H7 (cell line): ENCODE data around the gene SEMA3C. TPM values are rescaled to one million over a fixed set of nuclear protein-coding genes. Genes with fewer than 3 reads are reported as not detected.

Source experiments
- DNase-seq: peaks from one replicate; pipeline ENCODE4 v3.0.0; 2012
- H3K27me3 ChIP-seq: 2 replicates; pipeline ENCODE4 v1.6.0; 2011; ENCODE audit warnings: mild to moderate bottlenecking, low read length; ENCODE audit not compliant: control insufficient read depth, insufficient read depth
- H3K36me3 ChIP-seq: replicated peaks from 2 replicates; pipeline ENCODE4 v1.5.1; 2011; ENCODE audit warnings: low read length; ENCODE audit not compliant: control insufficient read depth, insufficient read depth
- H3K4me3 ChIP-seq: 2 replicates; pipeline ENCODE4 v1.5.1; 2011; ENCODE audit warnings: low read depth, mild to moderate bottlenecking, control low read depth, low read length, moderate library complexity; ENCODE audit not compliant: insufficient read depth
- total RNA-seq: library from RNA; depleted of rRNA; stranded (reverse); fragments of >200 nt; shearing (Covaris generic); gene quantifications from 2 replicates; pipeline ENCODE4 v1.2.3, GENCODE V29; 2014

Gene SEMA3C
- total RNA-seq, 1 experiment from 2014 or later: 2.1 TPM

DNA sequence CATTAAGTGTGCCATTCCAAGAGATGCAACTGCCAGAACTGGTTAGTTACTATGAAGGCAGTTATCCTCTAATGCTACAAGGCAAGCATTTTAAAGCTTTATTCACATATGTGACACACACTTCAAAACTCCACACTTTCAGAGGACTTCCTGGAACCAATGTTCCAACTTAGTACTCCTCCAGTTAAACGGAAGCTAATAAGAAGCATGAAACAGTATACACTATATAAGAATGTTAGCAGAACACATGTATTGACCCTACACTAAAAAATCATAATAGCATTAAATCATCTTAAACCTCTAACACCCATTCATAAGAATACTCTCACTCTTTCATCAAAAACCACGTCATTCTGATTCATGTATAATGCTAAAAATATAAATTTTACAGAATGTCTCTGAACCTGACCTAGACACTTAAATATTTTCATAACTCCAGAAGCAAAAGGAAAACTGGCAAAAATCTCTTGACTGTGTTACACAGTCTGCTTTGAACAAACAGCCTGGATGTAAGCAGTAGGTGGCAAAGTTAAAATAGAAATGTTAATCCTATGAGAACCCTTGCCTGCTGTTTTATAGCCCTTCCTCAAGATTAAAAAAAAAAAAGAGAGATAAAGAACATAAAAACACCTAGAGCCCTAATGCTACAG is 135.0 kb downstream of the SEMA3C start:
- no peak for DNase-seq
- Histone ChIP-seq H3K27me3 (no peaks in the 10 kb centered on the region), H3K36me3 (no peaks in the 10 kb centered on the region)

DNA sequence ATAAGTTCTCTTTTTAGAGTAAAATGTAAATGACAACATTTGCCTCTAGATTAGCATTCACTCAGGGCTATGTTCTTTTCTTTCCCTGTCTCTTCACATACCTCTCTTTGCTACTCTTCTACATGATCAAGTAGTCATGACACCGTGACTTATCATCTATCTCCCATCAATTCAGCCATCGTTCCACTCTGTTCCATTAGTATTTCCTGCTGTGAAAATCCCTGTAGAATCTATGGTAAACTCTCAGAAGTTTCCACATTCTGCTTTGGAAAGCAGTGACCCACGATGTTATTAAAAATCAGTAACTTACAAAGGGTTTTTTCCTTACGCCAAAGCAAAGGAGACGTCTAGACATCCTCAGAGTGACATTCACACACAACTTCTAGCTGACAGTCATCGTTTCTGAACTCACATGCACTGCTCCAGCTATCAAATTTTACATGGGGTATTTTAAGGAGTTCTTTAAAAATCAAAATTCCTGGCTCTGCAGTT is 135.6 kb downstream of the SEMA3C start:
- H3K27me3 ChIP-seq: no peaks in the 10 kb centered on the region
- no peak for DNase-seq
- no peak overlapping the region for H3K4me3 ChIP-seq
- H3K36me3 ChIP-seq: no peaks in the 10 kb centered on the region

More for the DNA sequence above, 135.0 kb downstream of the SEMA3C start:
- H3K4me3 ChIP-seq: no peak overlapping the region

GRCh38 chr7:80781561-80781979 is 137.3 kb downstream of the SEMA3C start:
- Histone ChIP-seq H3K36me3 (no peaks in the 10 kb centered on the region), H3K4me3 (no peak overlapping the region), H3K27me3 (no peaks in the 10 kb centered on the region)
- DNase-seq: no peak

DNA sequence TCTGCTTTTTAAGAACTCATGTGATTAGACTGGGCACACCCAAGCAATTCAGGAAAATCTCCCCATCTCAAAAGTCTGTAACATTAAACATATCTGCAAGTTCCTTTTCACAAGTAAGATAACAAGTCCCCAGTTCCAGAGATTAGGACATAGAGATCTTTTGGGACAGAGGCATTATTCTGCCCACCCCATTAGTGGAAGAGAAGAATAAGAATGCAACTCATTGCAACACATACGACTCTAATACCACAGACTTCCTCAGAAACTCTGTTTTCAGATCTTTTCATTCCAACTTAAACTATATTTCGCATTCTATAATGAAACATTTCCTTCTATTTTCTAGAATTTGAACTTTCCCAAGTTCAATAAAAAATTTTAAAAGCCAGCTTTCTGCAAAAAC is 137.7 kb downstream of the SEMA3C start:
- Histone ChIP-seq H3K36me3 (no peaks in the 10 kb centered on the region), H3K27me3 (no peaks in the 10 kb centered on the region), H3K4me3 (no peak overlapping the region)
- no peak for DNase-seq

GRCh38 chr7:80779456-80779855 is 139.4 kb downstream of the SEMA3C start:
- H3K27me3 ChIP-seq: no peaks in the 10 kb centered on the region
- DNase-seq: no peak
- H3K4me3 ChIP-seq: no peak overlapping the region
- H3K36me3 ChIP-seq: no peaks in the 10 kb centered on the region

DNA sequence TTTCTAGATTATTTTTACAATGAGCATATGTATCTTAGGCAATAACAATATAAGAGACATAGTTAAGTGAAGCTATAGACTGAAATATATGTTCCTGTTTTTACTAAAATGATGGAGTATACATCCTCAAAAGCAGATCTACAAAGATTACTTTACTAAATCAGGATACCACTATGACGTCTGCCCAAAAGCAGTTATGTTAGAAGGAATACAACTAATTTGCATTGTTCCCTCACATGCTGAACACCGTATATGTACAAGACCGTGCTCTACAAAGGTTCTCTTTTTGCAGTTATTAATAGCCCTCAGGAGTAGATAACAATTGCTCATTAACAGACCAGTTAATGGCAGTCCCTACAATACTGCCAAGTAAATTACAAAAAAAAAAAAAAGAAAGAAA is 143.0 kb downstream of the SEMA3C start:
- no peaks in the 10 kb centered on the region for H3K36me3 ChIP-seq
- H3K4me3 ChIP-seq: no peak overlapping the region
- H3K27me3 ChIP-seq: peaks cover 6% of the 10 kb centered on the region; the same call in 1 of the 2 replicates
- no peak for DNase-seq

DNA sequence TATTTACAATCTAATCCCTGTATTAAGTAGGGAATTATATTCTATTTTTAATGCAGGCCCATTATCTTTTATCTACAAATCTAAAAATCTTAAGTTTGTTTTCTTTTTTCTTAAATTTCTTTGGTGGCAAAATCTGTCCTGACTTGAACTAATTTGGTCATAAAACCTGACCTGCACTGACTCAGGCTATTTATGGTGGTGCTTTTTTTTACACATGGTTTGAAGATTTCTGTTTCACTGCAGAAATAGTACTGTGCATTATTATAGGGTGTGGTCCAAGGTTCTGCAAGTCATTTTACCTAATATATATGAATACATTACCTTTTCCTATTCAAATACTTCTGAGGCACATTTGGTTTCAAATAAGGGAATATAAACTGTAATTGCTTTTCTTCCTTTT is 143.4 kb downstream of the SEMA3C start:
- Histone ChIP-seq H3K27me3 (peaks cover 10% of the 10 kb centered on the region; the same call in 1 of the 2 replicates), H3K36me3 (no peaks in the 10 kb centered on the region), H3K4me3 (no peak overlapping the region)
- DNase-seq: no peak

DNA sequence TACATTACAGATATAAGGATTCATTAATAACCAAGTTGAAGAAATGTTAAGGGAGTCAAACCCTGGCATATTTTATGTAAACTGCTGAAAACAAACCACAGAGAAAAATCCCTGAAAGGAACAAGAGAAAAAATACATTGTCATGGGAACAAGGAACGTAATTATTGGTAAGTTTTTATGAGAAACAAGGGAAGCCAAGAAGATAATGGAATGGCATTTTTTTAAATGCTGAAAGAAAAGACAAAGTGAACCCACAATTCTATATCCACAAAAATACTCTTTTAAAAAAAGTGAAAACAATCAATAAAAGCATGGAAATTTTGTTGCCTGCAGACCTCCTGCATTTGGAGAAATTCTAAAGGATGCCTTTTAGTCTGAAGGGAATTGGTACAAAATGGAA is 144.0 kb downstream of the SEMA3C start:
- H3K27me3 ChIP-seq: peaks cover 11% of the 10 kb centered on the region; the same call in 1 of the 2 replicates
- no peaks in the 10 kb centered on the region for H3K36me3 ChIP-seq
- H3K4me3 ChIP-seq: no peak overlapping the region

DNA sequence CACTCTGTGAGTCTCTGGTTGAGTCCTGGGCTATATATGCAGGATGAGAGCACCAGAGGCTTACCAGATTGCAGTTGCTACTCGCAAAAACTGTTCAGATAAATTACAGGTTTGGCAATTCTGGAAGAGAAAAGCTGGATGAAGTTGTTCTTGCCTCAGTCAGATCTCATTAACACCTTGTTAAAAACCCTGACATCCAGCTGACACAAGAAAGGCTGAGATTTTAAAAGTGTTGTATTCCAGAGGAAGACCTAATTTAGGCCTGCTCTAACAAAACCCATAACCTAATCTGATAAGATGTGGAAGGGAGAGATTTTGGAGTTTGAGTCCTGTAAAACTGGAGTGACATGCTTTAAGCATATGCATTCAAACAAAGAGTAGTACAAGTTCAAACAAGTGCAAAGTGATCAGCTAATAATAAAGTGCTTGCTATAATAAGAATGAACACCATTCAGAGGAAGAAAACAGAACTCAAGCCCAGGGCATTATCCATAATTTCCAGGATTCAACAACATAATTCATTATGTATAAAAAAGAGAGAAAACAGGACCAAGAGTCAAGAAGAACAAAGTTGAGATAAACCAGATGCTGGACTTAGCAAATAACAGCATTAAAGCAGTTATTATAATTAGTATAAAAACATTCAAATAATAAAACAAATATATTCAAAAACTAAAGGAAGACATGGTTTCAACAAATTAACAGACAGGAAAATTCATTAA is 144.9 kb downstream of the SEMA3C start:
- Histone ChIP-seq H3K36me3 (no peaks in the 10 kb centered on the region), H3K4me3 (no peak overlapping the region), H3K27me3 (peaks cover 11% of the 10 kb centered on the region; the same call in 1 of the 2 replicates)
- DNase-seq: no peak

More for the DNA sequence above, 144.0 kb downstream of the SEMA3C start:
- no peak for DNase-seq

GRCh38 chr7:80772347-80772993 is 146.4 kb downstream of the SEMA3C start:
- peaks cover 11% of the 10 kb centered on the region; the same call in 1 of the 2 replicates for H3K27me3 ChIP-seq
- no peak overlapping the region for H3K4me3 ChIP-seq
- H3K36me3 ChIP-seq: no peaks in the 10 kb centered on the region
- DNase-seq: peak; percentile 4

- DNase-seq: no peak
- Histone ChIP-seq H3K36me3 (no peaks in the 10 kb centered on the region), H3K27me3 (peaks cover 11% of the 10 kb centered on the region; the same call in 1 of the 2 replicates), H3K4me3 (no peak overlapping the region)
These were observed 147.3 kb downstream of the SEMA3C start for GRCh38 chr7:80771523-80771922.

DNA sequence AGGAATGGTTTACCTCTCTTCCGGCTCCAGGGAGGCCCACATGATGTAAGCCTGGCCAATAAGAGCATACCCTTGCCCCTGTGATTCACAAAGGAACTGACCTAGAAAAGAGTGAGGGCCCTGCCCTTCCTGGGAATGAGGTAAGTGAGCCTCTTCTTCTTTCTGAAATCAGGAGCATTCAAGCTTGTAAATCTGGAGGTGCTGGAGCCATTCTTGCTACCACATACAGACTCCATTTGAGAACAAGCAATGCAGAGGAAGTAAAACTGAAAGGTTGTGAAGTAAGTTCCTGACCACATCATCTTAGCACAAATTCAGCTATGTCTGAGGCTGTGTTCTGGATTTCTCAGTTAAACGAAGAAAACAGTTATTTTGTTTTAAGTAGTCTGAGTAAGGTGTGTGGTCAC is 148.2 kb downstream of the SEMA3C start:
- H3K4me3 ChIP-seq: no peak overlapping the region

DNA sequence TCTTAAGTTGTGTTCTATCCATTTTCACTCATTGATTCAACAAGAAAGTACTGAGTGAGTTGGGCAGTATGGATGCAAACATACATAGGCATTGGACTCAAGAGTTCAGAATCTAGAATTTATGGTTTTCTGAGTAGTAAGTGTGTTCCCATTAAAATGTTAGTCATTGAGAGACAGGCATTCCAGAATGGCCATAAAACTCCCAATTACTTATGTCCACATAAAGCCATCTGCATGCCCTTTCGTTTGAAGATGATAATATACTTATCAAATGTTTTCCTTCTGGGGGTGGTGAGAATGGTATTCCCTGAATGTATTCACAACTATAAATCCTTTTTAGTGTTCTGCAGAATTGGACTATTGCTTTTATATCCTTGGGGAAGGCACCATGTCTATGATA is 148.8 kb downstream of the SEMA3C start:
- no peaks in the 10 kb centered on the region for H3K36me3 ChIP-seq
- no peak overlapping the region for H3K4me3 ChIP-seq
- peaks cover 11% of the 10 kb centered on the region; the same call in 1 of the 2 replicates for H3K27me3 ChIP-seq
- DNase-seq: no peak

More for the DNA sequence above, 148.2 kb downstream of the SEMA3C start:
- Histone ChIP-seq H3K36me3 (no peaks in the 10 kb centered on the region), H3K27me3 (peaks cover 11% of the 10 kb centered on the region; the same call in 1 of the 2 replicates)
- DNase-seq: peak; percentile 5

GRCh38 chr7:80768756-80769155 is 150.1 kb downstream of the SEMA3C start:
- DNase-seq: no peak
- peaks cover 11% of the 10 kb centered on the region; the same call in 1 of the 2 replicates for H3K27me3 ChIP-seq
- no peak overlapping the region for H3K4me3 ChIP-seq
- no peaks in the 10 kb centered on the region for H3K36me3 ChIP-seq
